ENCODE data around the gene PELI2. TPM values are rescaled to one million over a fixed set of nuclear protein-coding genes. Genes with fewer than 3 reads are reported as not detected.

PELI2 gene
- total and polyA plus RNA-seq, 8 donors: 6.0 to 46.6 (median 32.6) TPM

DNA sequence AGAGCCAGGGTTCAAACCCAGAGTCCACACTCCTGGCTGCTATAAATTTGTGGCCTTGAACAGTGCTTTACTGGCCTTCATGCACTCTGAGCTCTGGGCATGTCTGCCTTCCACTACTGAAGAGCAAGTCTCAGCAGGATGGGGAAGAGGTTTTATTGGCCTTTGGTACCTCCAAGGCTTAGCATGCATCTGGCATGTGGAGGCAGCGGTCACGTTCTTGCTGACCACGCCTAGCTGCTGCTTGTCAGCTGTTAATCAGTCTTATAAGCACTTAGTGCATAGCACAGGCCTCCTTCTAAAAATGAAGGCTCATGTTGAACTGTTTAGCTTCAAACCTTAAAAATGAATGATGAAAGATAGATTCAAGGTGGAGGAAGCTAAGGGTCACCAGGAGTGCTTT is 177.5 kb downstream of the PELI2 start:
- H3K4me3 ChIP-seq: no peak overlapping the region
- WGBS, 2 donors: 80 to 82% methylated on average over 3 of the region's 3 CpGs
- no peak for DNase-seq
- intact Hi-C loops (cut with DNase I): no loop called here
- no peak overlapping the region for H3K27ac ChIP-seq
- TF ChIP-seq CTCF (IDR thresholded peaks at IDR 0.05): no peak
- H3K9me3 ChIP-seq: no peaks in the 10 kb centered on the region
- H3K27me3 ChIP-seq: no peaks in the 10 kb centered on the region
- H3K36me3 ChIP-seq: peaks cover 0 to 27% (median 0%) of the 10 kb centered on the region in 3 donors
- FAIRE-seq: no peak
- H3K4me1 ChIP-seq: no peaks in the 10 kb centered on the region
- ATAC-seq: peak in 1 of 4 donors; percentile 13

GRCh38 chr14:56297449-56297848 is 179.2 kb downstream of the PELI2 start:
- Histone ChIP-seq H3K9me3 (no peaks in the 10 kb centered on the region), H3K4me1 (no peaks in the 10 kb centered on the region), H3K4me3 (no peak overlapping the region), H3K27ac (no peak overlapping the region), H3K36me3 (peaks cover 0 to 12% (median 0%) of the 10 kb centered on the region in 3 donors), H3K27me3 (no peaks in the 10 kb centered on the region)
- DNase-seq (no peak), ATAC-seq (no peak), FAIRE-seq (no peak)
- 94 to 97% methylated on average over 5 of the region's 5 CpGs for WGBS, 2 donors
- no peak for TF ChIP-seq CTCF (IDR thresholded peaks at IDR 0.05)
- intact Hi-C loops (cut with DNase I): no loop called here

GRCh38 chr14:56299306-56299984 is 181.2 kb downstream of the PELI2 start:
- peaks cover 0 to 12% (median 0%) of the 10 kb centered on the region in 3 donors for H3K36me3 ChIP-seq
- intact Hi-C loops (cut with DNase I): no loop called here
- FAIRE-seq (no peak), ATAC-seq (peak in 1 of 4 donors; percentile 22), DNase-seq (no peak)
- H3K9me3 ChIP-seq: no peaks in the 10 kb centered on the region
- H3K4me3 ChIP-seq: no peak overlapping the region
- WGBS, 2 donors: 86 to 89% methylated on average over 9 of the region's 9 CpGs
- no peak for TF ChIP-seq CTCF (IDR thresholded peaks at IDR 0.05)
- H3K27me3 ChIP-seq: no peaks in the 10 kb centered on the region
- H3K4me1 ChIP-seq: no peaks in the 10 kb centered on the region
- no peak overlapping the region for H3K27ac ChIP-seq

DNA sequence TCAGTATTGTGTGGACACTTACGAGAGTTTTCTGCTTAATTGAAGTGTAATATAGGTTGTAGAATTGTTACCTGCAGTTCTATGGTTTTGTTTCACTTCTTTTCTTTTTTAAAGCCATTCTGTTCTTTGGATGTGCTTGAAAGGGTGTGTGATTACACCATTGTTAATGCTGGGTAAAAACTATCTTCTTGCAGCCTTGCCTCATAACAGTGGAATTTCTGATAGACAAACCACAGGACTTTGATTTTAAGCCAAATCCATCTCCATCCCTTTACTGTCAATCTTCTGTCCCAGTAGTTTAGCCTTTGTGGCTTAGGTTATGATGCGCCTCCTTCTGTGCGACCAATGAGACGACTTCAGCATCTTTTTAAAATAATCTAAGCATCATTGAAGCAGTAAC is 182.3 kb downstream of the PELI2 start:
- ATAC-seq: no peak
- DNase-seq: no peak
- no peaks in the 10 kb centered on the region for H3K27me3 ChIP-seq
- peaks cover 0 to 12% (median 2%) of the 10 kb centered on the region in 3 donors for H3K36me3 ChIP-seq
- no peak for TF ChIP-seq CTCF (IDR thresholded peaks at IDR 0.05)
- no peaks in the 10 kb centered on the region for H3K9me3 ChIP-seq
- intact Hi-C loops (cut with DNase I): no loop called here
- no peak overlapping the region for H3K4me3 ChIP-seq
- 96% methylated on average over 4 of the region's 4 CpGs for WGBS, 2 donors
- H3K4me1 ChIP-seq: no peaks in the 10 kb centered on the region
- no peak overlapping the region for H3K27ac ChIP-seq
- no peak for FAIRE-seq

DNA sequence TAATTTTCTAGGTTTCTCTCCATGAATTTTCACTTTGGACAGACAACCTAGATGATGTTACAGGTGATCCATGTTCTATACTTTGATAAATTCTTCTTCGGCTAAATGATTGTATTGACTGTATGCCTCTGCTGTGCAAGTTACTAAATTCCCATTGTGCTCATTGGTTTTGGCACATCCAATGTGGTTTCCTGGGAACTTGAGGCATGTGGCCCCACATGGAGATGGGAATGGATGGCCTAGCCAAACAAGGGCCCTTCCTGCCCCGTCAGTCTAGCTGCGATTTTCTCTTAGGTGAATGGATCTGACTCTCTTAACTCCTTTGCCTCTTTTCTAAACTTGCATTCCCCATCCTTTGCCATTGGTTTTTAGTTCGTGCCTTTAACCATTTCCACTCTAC is 186.2 kb downstream of the PELI2 start:
- intact Hi-C loops (cut with DNase I): no loop called here
- Histone ChIP-seq H3K36me3 (peaks cover 0 to 2% (median 0%) of the 10 kb centered on the region in 3 donors), H3K4me3 (no peak overlapping the region), H3K27ac (no peak overlapping the region), H3K9me3 (no peaks in the 10 kb centered on the region), H3K27me3 (no peaks in the 10 kb centered on the region), H3K4me1 (no peaks in the 10 kb centered on the region)
- FAIRE-seq (no peak), ATAC-seq (no peak), DNase-seq (no peak)
- no peak for TF ChIP-seq CTCF (IDR thresholded peaks at IDR 0.05)
- 94 to 96% methylated on average over 4 of the region's 4 CpGs for WGBS, 2 donors
